ENCODE data around the gene TAGLN. TPM values are rescaled to one million over a fixed set of nuclear protein-coding genes. Genes with fewer than 3 reads are reported as not detected.

Gene TAGLN
- polyA plus RNA-seq, 2 of the 4 experiments (the other 2 are of a cell fraction), result 43.2 to 287 TPM

GRCh38 chr11:117191680-117192400 is 7.3 kb upstream of the TAGLN start:
- TF ChIP-seq SREBF2 (IDR thresholded peaks at IDR 0.05), result no peak
- no peak for TF ChIP-seq EHF (CRISPR knock-in tag; IDR thresholded peaks at IDR 0.05)
- no peak for TF ChIP-seq POLR2AphosphoS2 (conservative IDR thresholded peaks at IDR 0.05; ENCODE audit: low read length)
- TF ChIP-seq SMC3 (IDR thresholded peaks at IDR 0.05), result no peak
- TF ChIP-seq JUNB (IDR thresholded peaks at IDR 0.05), result no peak
- TF ChIP-seq MAZ (IDR thresholded peaks at IDR 0.05; ENCODE audit: borderline replicate concordance, low read depth, low read length), result no peak
- TF ChIP-seq, protein P1, sequence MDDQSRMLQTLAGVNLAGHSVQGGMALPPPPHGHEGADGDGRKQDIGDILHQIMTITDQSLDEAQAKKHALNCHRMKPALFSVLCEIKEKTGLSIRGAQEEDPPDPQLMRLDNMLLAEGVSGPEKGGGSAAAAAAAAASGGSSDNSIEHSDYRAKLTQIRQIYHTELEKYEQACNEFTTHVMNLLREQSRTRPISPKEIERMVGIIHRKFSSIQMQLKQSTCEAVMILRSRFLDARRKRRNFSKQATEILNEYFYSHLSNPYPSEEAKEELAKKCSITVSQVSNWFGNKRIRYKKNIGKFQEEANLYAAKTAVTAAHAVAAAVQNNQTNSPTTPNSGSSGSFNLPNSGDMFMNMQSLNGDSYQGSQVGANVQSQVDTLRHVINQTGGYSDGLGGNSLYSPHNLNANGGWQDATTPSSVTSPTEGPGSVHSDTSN (IDR thresholded peaks at IDR 0.05), result no peak
- no peak for TF ChIP-seq NPAS2 (CRISPR knock-in tag; IDR thresholded peaks at IDR 0.05; ENCODE audit: borderline replicate concordance)
- no peak for TF ChIP-seq FOSL2 (IDR thresholded peaks at IDR 0.05)
- TF ChIP-seq FOSL2 (CRISPR knock-in tag; IDR thresholded peaks at IDR 0.05), result no peak
- no peak for TF ChIP-seq PHF8 (IDR thresholded peaks at IDR 0.05; ENCODE audit: borderline replicate concordance, low read depth)
- TF ChIP-seq RARB (CRISPR knock-in tag; IDR thresholded peaks at IDR 0.05), result no peak
- no peak for TF ChIP-seq BHLHE40 (IDR thresholded peaks at IDR 0.05; ENCODE audit: low read depth, low read length)
- no peak for TF ChIP-seq KDM5A (IDR thresholded peaks at IDR 0.05)
- TF ChIP-seq USF2 (IDR thresholded peaks at IDR 0.05), result no peak
- TF ChIP-seq HOXB13 (CRISPR knock-in tag; IDR thresholded peaks at IDR 0.05; ENCODE audit: low read depth), result no peak
- no peak for TF ChIP-seq HDAC2 (IDR thresholded peaks at IDR 0.05)
- TF ChIP-seq CBX2 (IDR thresholded peaks at IDR 0.05; ENCODE audit: borderline replicate concordance, low read depth), result no peak
- TF ChIP-seq CEBPB (IDR thresholded peaks at IDR 0.05), result no peak
- TF ChIP-seq CHD2 (IDR thresholded peaks at IDR 0.05; ENCODE audit: low read length, partially characterized antibody), result no peak
- ATAC-seq (no peak), FAIRE-seq (no peak), DNase-seq (ENCODE audit: low read depth in 1 of 2, low spot score in 1 of 2) (no peak)
- Histone ChIP-seq H3K9me3 (no peaks in the 10 kb centered on the region), H3K4me2 (no peak overlapping the region), H3K27ac (no peak overlapping the region), H3K4me1 (no peaks in the 10 kb centered on the region), H3K4me3 (no peak overlapping the region)
- POLR2A ChIA-PET, result no interaction called here
- WGBS (ENCODE audit: missing lambda C conversion rate), result 95% methylated on average over 19 of the region's 26 CpGs
- CTCF ChIA-PET, result interaction anchor here (2.4 kb wide), 1 partner anchor 10 kb away, joined by 5 read pairs; no protein-coding TSS in a partner anchor

DNA sequence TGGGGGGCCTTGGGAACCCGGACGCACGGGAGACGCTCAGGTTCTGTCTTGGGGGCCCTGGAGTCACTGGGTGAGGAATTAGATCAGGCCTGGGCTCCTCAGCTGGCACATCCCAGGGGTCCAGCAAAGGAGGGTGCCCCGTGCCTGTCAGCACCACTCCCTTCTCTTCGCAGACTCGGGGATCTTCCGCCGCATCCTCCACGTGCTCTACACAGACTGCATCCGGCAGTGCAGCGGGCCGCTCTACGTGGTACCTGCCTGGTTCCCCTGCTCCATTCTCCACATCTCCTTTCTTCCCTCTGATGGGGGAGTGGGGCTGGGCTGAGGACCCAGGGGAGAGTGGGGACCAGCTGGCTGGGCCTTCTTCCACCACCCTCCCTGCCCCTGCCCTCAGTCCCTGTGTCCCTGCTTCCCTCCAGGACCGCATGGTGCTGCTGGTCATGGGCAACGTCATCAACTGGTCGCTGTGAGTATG is 6.7 kb upstream of the TAGLN start:
- no peak for FAIRE-seq
- H3K27ac ChIP-seq, result no peak overlapping the region
- WGBS (ENCODE audit: missing lambda C conversion rate), result 98% methylated on average over 10 of the region's 17 CpGs
- no peaks in the 10 kb centered on the region; the same call in 2 of the 3 replicates for H3K4me1 ChIP-seq
- no peak overlapping the region for H3K4me3 ChIP-seq
- H3K4me2 ChIP-seq, result no peak overlapping the region
- CTCF ChIA-PET, result interaction anchor here (2.4 kb wide), 1 partner anchor 11 kb away, joined by 5 read pairs; no protein-coding TSS in a partner anchor
- POLR2A ChIA-PET, result no interaction called here
- no peak for TF ChIP-seq MAX (IDR thresholded peaks at IDR 0.05)
- TF ChIP-seq, protein P2, sequence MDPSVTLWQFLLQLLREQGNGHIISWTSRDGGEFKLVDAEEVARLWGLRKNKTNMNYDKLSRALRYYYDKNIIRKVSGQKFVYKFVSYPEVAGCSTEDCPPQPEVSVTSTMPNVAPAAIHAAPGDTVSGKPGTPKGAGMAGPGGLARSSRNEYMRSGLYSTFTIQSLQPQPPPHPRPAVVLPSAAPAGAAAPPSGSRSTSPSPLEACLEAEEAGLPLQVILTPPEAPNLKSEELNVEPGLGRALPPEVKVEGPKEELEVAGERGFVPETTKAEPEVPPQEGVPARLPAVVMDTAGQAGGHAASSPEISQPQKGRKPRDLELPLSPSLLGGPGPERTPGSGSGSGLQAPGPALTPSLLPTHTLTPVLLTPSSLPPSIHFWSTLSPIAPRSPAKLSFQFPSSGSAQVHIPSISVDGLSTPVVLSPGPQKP (IDR thresholded peaks at IDR 0.05; ENCODE audit: low read depth, low read length), result no peak
- no peak for TF ChIP-seq BHLHE40 (IDR thresholded peaks at IDR 0.05; ENCODE audit: low read depth, low read length)
- no peak for TF ChIP-seq MYC (IDR thresholded peaks at IDR 0.05; ENCODE audit: borderline replicate concordance, low read length)
- TF ChIP-seq RAD21 (conservative IDR thresholded peaks at IDR 0.05 in 1 of 2, IDR thresholded peaks at IDR 0.05 in 1 of 2), result no peak
- no peak for TF ChIP-seq USF2 (IDR thresholded peaks at IDR 0.05)
- no peak for TF ChIP-seq FOXS1 (CRISPR knock-in tag; IDR thresholded peaks at IDR 0.05)
- TF ChIP-seq, protein P3, sequence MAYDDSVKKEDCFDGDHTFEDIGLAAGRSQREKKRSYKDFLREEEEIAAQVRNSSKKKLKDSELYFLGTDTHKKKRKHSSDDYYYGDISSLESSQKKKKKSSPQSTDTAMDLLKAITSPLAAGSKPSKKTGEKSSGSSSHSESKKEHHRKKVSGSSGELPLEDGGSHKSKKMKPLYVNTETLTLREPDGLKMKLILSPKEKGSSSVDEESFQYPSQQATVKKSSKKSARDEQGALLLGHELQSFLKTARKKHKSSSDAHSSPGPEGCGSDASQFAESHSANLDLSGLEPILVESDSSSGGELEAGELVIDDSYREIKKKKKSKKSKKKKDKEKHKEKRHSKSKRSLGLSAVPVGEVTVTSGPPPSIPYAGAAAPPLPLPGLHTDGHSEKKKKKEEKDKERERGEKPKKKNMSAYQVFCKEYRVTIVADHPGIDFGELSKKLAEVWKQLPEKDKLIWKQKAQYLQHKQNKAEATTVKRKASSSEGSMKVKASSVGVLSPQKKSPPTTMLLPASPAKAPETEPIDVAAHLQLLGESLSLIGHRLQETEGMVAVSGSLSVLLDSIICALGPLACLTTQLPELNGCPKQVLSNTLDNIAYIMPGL (CRISPR knock-in tag; IDR thresholded peaks at IDR 0.05; ENCODE audit: borderline replicate concordance), result no peak
- TF ChIP-seq NR3C1 (IDR thresholded peaks at IDR 0.05), result no peak
- TF ChIP-seq MAFK (IDR thresholded peaks at IDR 0.05; ENCODE audit: partially characterized antibody), result no peak
- no peaks in the 10 kb centered on the region for H3K9me3 ChIP-seq
- ATAC-seq, result no peak
- DNase-seq (ENCODE audit: low read depth in 1 of 2, low spot score in 1 of 2), result no peak

Measured in A549 (cell line).